GM21447 (cell line): Measurements from ENCODE around the gene TMEM143.
"Not testable (repeated sequence)": the region's sequence is repeated elsewhere in the genome, so short reads cannot be mapped to it uniquely, and the experiment has no call there.

Experiments used
- ATAC-seq: cut with Tn5 transposase; IDR thresholded peaks from one replicate; pipeline ENCODE4 v1.9.1; 2021; ENCODE audit not compliant: unreplicated experiment

The TMEM143 gene

DNA sequence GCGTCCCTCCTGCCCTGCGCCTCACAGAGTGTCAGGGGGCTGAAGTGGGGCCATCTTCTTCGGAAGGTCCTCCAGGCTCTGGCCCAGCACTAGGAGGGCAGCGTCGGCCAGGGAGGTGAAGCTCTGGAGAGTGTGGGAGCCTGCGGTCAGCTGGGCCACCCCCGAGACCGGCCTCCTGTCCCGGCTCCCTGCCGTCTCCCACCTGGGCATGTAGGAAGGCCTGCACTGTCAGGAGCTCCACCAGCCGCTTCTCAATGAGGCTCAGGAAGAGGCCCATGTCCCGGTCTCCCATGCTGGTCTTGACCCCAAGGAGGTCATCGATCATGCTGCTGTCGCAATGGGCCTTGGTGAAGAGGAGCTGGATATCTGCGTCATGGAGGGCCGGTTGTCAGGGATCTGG, 65.8 kb downstream of the TMEM143 start:
- no peak for ATAC-seq

DNA sequence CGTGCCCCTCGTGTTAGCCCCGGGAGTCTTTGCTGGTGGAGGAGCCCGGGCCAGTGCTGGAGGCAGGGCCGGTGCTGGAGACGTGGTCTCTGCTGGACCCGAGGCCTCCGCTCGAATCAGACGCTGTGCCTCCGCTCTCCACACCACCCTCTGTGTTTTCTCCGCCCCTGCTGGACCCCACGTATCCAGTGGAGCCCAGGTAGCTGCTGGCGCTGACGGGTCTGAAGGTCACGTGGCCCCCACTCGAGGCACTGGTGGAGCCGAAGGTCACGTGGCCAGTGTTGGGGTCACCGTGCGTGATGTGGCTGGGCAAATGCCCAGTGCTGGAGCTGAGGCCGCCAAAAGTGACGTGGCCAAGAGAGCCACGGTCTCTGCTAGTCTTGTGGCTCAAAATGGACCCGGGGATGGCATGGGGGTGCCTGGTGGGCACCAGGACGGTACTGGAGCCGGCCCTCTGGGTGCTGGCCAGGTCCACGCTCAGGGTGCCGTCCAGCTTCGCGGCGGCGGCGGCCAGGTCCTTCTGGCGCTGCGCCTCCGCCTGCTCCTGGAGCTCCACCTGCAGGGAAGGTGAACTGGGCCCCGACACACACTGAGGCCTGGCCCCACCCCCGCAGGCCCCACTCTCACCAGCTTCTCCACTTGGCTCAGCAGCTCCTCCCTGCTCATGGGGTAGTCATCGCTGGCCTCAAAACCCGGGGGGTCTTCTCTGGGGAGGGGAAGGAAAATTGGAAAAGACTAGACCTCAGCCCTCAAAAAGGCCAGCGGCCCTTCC, 66.6 kb downstream of the TMEM143 start:
- ATAC-seq: no peak

DNA sequence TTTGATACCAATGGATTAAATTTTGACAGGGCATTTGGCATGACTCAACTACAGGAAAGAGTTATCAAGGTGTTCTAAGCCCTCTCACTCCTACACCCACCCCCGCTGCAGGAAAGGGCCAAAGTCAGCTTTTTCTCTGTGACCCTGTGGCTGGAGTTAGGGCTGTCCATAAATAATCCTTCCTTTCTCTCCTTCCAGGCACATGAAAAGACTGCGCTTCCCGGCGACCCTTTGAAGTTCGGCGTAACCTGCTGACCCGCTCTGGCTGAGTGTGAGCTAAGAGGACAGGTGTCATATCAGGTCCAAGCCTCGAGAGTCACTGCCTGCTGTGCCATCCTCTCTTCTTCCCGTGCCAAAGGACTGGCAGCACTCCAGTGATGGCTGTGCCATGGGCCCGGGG, 68.3 kb downstream of the TMEM143 start:
- no peak for ATAC-seq

DNA sequence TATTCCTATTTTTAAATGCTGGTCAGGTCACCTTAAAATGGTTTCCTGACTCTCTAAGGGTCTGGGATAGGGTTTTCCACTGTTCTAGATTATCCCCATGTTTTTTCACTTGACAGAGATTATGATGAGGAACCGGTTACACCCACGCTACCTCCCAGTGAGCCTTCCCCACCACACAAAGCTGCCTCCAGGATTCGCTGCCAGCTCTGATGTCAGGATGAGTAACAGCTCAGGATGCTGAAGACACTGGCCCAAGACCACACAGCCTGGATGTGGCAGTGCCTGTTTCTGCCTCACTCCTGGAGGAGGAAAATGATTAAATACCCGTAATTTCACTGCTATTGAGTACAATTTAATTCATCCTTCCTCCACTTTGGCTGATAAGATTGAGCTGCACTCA, 70.9 kb downstream of the TMEM143 start:
- ATAC-seq: no peak

DNA sequence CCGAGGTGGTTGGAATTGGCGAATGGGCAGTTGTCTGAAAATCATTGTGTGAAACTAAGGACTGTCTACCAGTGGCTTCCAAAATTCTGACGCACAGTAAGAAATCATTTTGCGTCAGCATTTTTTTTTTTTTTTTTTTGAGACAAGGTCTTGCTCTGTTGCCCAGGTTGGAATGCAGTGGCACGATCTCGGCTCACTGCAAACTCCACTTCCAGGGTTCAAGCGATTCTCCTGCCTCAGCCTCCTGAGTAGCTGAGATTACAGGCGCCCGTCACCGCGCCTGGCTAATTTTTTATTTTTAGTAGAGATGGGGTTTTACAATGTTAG, 72.3 kb downstream of the TMEM143 start:
- not testable (repeated sequence) for ATAC-seq

DNA sequence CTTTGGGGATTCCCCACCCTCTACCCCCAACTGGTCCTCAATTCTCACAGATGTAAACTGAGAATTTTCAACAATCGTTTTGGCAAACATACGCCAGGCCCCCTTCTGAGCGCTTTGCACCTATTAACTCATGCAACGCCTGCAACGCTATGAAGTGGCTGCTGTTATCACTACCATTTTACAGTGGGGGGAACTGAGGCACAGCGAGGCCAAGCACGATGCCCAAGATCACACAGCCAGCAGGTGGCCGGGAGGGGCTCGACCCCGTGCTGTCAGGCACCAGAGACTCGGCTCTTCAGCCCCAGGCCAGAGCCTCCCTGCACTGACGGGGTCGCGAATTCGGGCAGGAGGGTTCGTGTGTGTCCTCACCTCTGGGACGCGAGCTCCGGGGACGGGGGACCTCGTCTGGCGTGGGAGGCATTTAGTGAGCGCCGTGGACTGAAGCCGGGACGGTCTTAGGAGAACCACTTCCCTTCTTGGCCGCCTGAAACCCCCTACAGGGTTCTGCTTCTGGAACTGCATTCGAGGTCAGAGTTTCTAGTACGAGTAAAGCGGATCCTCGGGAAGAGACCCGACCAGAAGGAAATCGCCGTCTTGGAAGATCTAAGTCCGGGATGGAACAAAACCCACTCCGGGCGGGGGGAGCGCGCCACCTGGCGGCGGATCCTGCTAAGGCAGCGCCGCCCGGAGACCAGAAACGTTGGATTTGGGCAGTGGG, 72.8 kb downstream of the TMEM143 start:
- no peak for ATAC-seq

- no peak for ATAC-seq
Measured at GRCh38 chr19:48290401-48290770, 73.4 kb downstream of the TMEM143 start.

DNA sequence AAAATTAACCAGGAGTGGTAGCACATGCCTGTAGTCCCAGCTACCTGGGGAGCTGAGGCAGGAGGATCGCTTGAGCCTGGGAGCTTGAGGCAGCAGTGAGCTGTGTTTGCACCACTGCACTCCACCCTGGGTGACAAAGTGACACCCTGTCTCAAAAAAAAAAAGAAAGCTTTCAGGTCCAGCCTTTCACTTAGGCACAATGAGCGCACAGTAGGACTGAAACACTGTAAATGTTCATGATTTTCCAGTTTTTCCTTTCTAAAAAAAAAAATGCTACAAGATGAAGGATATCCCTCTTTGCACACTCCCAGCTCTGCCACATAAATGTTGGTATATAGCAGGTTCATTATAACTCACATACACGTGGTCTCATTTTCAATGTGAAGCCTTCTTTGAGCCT, 76.0 kb downstream of the TMEM143 start:
- ATAC-seq: no peak

- no peak for ATAC-seq
Measured at GRCh38 chr19:48284896-48285295, 78.8 kb downstream of the TMEM143 start.

DNA sequence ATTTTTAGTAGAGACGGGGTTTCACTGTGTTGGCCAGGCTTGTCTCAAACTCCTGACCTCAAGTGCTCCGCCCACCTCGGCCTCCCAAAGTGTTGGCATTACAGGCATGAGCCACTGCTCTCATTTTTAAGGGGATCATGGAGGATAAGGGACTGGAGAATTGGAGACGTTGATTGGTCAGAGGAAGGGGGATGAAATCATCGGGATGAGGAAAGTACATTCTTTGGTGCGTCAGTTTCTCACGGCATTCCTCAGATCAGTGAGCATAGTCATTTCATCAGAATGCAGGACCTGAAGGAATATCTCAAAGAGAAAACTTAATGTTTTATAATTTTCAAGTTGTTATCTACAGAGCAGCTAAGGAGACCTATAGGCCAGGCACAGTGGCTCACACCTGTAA, 79.8 kb downstream of the TMEM143 start:
- ATAC-seq: no peak
